ENCODE measurements around the gene ZNF674.
"Not testable (repeated sequence)": the region's sequence is repeated elsewhere in the genome, so short reads cannot be mapped to it uniquely, and the experiment has no call there.

Gene ZNF674

GRCh38 chrX:46569621-46570020, 24.4 kb upstream of the ZNF674 start:
- DNase-seq (ENCODE audit: low spot score) = no peak

GRCh38 chrX:46567388-46567787, 22.2 kb upstream of the ZNF674 start:
- DNase-seq (ENCODE audit: low spot score) = no peak

- DNase-seq (ENCODE audit: low spot score) = no peak
These were observed 16.8 kb upstream of the ZNF674 start for GRCh38 chrX:46561824-46562657.

- no peak for DNase-seq (ENCODE audit: low spot score)
These were observed 13.8 kb upstream of the ZNF674 start for GRCh38 chrX:46559062-46559461.

DNA sequence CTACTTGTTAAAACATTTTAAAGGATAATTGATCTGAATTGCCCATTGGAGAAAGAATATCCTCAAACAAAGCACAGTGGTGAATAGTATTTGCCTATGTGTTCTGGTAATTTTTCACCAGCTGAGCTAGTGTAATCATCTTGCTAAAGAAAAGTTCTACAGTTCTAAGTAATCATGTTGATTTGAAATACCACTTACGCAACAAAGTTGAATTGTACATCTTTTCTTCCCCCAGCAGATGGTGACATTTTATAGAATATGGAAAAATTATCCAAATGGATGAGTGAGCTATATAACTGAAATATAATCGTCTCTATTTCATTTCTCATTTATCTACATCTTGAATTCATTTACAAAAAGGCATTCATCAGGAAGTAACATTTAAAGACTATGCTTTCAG, 9.7 kb upstream of the ZNF674 start:
- DNase-seq (ENCODE audit: low spot score) = no peak

- DNase-seq (ENCODE audit: low spot score) = no peak
These were observed 8.7 kb upstream of the ZNF674 start for GRCh38 chrX:46553935-46554334.

DNA sequence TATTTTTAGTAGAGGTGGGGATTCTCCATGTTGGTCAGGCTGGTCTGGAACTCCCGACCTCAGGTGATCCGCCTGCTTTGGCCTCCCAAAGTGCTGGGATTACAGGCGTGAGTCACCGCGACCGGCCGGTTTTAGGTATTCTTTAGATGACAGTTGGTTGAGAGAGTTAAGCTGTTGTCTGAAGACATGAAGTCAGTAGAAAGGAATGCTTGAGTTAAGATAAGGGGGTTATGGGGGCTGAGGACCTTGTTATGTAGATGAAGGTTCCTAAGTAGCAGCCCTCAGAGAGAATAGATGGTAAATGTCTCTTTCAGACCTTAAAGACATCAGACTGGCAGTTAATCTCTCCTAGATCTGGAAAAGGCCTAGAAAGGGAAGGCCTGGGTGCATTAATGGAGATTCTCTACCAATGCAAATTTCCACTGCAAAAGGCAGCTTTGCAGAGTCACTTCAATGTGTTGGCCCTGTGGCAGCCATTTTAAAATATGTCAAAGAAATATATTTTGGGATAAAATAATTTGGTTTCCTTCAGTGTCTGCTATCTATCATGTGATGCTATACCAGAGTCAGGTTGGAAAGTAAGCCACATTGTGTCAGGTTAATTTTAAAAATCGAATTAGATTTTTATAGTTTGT, 6.4 kb upstream of the ZNF674 start:
- no peak for DNase-seq (ENCODE audit: low spot score)

GRCh38 chrX:46549914-46550313, 4.7 kb upstream of the ZNF674 start:
- no peak for DNase-seq (ENCODE audit: low spot score)

DNA sequence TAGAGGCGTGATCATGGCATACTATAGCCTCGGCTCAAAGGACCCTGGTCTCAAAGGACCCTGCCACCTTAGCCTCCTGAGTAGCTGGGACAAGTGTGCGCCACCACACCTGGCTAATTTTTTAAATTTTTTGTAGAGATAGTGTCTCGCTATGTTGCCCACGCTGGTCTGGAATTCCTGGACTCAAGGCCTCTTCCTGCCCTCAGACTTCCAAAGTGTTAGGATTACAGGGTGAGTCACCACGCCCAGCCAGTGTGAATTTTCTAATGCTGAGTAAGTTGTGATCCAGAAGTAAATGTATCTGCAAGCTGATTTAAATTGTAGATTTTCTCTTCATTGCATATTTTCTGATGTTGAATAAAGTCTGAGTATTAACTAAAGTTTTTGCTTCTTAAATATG, 2.6 kb upstream of the ZNF674 start:
- peak; percentile 25 for DNase-seq (ENCODE audit: low spot score)

- DNase-seq (ENCODE audit: low spot score) = not testable (repeated sequence)
These were observed 694 bp downstream of the ZNF674 start for GRCh38 chrX:46544527-46544926.

- DNase-seq (ENCODE audit: low spot score) = no peak
These were observed 1.8 kb downstream of the ZNF674 start for GRCh38 chrX:46543441-46543840.

DNA sequence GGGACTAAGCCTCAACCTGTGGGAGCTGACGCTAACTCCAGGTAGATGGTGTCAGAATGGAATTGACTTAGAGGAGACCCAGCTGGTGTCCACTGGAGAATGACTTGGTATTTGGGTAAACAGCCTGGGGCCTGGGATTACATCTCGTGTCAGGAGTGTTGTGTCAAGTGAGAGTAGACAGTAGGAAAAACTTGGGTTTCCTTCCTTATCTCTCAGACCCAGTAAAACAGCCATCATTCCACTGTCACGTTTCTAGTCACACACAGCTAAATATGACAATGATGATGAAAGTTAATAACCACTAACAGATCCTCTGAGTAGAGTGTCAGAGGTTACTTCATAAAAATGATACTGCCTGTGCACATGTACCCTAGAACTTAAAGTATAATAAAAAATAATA, 13.8 kb downstream of the ZNF674 start:
- DNase-seq (ENCODE audit: low spot score) = no peak

DNA sequence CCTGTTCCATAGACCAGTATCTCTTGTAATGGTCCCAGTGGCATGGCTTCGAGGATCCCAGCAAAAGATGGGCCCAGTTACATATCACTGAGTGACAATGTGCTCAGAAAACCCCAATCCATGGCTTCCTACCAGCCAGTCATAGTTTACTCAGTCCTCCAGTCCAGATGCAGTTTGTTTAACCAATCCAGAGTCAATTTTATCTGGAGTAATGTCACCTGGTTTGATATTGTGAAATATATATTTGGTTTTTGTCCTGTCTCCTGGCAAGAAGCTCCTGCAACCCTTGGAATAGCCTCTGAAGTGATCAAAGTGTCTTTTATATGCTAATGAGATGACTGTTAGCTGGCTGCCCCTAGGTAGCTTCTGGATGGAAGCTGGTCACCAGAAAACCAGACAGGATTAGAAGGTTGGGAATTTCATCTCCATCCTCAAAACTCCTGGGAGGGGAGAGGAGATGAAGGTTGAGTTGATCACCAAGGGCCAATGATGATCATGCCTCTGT, 14.8 kb downstream of the ZNF674 start:
- not testable (repeated sequence) for DNase-seq (ENCODE audit: low spot score)

DNA sequence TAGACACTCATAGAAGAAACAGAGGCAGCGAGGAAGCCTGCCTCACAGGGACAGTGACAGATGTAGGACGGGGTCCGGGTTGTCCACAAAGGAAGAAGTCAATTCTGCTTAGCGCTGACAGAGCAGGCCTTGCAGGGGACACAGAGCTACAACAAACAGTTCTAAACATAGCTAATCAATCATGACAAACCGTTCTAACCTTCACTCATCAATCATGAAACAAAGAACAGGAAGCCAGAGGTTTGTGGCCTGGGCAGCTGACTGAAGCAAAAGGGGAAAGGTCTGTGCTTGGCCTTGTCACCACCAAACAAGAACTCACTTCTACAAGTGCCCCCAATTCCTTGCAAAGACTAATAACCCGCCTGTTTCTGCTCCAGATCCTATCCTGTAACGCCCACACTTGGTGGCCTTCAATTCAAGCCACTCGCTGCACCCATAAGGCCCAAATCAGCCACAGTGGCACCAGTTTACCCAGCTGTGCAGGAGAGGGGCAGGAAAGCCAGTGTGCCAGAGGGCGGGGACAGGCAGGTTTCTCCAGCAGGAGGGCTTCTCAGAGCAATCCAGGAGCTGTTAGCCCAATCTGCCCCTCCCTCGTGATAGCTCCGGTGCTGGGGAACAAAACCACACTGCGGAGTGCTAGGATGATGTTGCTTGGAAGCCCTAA, 15.3 kb downstream of the ZNF674 start:
- not testable (repeated sequence) for DNase-seq (ENCODE audit: low spot score)

- not testable (repeated sequence) for DNase-seq (ENCODE audit: low spot score)
These were observed 16.6 kb downstream of the ZNF674 start for GRCh38 chrX:46528640-46529039.

DNA sequence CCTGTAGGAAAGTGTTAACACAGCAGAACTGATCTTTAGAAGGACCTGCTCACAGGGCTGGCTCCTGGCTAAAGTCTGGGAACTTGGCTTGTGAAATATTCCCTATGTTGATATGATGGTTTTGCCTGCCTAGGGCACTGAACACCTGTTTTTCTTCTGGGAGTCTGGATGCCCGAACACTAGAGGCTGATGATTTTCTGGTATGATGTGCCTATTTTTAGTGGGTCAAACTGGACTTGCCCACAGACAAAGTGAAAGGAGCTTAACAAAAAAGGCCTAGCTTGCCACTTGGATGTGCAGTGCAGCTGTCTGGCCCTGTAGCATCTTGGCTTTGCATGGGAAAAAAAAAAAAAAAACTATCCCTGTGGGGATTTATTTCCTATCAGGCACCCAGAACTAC, 39.1 kb downstream of the ZNF674 start:
- DNase-seq (ENCODE audit: low spot score) = no peak

DNA sequence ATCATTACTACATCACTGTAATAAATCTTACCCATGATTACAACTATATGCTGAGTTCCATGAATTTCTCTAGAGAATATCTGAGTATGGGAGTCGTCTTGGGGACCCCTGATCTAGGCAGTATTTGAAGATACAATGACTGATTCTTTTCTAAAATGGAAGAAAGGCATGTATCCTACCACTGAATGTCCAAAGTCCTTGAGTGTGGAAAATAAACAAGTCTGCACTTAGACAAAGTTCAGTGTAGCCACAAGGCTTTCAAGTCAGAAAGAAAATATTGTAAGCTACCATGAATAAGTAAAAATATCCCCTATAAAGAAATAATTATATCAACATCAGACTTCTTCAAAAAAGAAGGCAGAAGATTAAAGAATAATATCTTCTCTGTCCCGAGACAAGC, 42.4 kb downstream of the ZNF674 start:
- no peak for DNase-seq (ENCODE audit: low spot score)

GRCh38 chrX:46500054-46500453, 45.2 kb downstream of the ZNF674 start:
- DNase-seq (ENCODE audit: low spot score) = no peak

GRCh38 chrX:46488712-46489111, 56.5 kb downstream of the ZNF674 start:
- DNase-seq (ENCODE audit: low spot score) = no peak

DNA sequence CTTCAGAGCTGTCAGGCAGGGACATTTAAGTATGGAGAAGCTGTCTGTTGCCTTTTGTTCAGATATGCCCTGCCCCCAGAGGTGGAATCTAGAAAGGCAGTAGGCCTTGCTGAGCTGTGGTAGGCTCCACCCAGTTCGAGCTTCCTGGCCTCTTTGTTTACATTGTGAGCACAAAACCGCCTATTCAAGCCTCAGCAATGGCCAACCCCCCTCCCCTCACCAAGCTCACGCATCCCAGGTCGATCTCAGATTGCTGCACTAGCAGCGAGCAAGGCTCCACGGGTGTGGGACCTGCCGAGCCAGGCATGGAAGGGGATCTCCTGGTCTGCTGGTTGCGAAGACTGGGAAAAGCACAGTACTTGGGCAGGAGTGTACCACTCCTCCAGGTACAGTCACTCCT, 59.3 kb downstream of the ZNF674 start:
- no peak for DNase-seq (ENCODE audit: low spot score)

DNA sequence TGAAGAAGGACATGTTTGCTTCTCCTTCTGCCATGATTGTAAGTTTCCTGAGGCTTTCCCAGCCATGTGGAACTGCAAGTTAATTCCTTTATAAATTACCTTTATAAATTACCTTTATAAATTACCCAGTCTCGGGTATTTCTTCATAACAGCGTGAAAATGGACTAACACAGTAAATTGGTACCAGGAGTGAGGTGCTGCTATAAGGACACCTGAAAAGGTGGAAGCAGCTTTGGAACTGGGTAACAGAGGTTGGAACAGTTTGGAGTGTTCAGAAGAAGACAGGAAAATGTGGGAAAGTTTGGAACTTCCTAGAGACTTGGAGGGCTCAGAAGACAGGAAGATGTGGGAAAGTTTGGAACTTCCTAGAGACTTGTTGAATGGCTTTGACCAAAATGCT, 66.6 kb downstream of the ZNF674 start:
- not testable (repeated sequence) for DNase-seq (ENCODE audit: low spot score)

DNA sequence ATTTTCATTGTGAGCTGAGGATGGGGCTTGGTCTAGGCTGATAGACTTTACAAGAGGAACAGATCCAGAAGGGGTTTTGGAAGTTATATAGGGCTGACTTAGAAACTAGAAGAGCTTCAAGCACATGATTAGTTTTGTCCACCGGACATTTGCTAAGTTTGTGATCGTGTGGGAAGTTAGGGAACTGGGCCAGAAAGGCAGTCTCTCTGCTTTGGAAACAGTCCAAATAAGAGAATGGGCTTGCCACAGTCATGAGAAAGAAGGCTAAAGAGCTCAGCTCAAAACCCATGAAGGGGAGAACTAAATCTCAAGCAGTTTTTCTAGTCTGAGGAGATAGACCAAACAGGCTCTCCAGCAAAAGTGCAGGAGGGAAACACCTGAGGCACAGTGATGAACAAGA, 67.8 kb downstream of the ZNF674 start:
- DNase-seq (ENCODE audit: low spot score) = no peak

DNA sequence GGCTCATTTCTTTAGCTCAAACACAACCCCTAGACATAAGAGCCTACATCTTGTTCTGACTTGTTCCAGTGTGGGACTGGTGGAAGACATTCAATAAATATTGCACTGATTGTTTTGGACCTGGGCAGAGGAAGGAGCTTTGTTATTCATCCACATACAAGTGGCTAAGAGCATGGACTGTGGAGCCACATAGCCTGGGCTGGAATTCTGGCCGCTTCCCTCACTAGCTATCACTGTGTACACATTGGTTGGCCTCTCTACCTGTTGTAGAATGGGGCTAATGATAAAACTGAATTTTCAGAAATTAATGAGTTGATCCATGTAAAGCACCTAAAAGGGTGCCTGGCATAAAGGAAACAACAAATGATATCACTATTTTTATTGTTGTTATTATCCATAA, 80.0 kb downstream of the ZNF674 start:
- DNase-seq (ENCODE audit: low spot score) = no peak

Measured in AG20443 (cell line).